Measurements from ENCODE around the gene TSPAN16.

Gene TSPAN16

DNA sequence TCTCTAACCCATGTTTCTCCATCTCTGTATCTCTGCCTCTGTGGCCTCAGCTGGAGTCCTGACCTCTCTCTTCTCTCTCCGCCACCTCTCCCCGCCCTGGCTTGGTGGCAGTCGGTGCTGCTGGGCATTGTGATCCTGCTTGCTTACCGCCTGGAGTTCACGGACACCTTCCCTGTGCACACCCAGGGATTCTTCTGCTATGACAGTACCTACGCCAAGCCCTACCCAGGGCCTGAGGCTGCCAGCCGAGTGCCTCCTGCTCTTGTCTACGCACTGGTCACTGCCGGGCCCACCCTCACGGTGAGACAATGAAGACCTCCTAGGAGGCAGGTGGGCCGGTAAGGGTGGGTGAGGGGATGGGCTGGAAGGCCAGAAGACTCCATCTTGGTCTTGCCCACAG is 63.5 kb downstream of the TSPAN16 start:
- H3K4me3 ChIP-seq (replicated peaks; ENCODE audit: insufficient read depth, low read length) = no peak overlapping the region
- no peak overlapping the region for H3K27ac ChIP-seq (replicated peaks)
- TF ChIP-seq, protein P1, sequence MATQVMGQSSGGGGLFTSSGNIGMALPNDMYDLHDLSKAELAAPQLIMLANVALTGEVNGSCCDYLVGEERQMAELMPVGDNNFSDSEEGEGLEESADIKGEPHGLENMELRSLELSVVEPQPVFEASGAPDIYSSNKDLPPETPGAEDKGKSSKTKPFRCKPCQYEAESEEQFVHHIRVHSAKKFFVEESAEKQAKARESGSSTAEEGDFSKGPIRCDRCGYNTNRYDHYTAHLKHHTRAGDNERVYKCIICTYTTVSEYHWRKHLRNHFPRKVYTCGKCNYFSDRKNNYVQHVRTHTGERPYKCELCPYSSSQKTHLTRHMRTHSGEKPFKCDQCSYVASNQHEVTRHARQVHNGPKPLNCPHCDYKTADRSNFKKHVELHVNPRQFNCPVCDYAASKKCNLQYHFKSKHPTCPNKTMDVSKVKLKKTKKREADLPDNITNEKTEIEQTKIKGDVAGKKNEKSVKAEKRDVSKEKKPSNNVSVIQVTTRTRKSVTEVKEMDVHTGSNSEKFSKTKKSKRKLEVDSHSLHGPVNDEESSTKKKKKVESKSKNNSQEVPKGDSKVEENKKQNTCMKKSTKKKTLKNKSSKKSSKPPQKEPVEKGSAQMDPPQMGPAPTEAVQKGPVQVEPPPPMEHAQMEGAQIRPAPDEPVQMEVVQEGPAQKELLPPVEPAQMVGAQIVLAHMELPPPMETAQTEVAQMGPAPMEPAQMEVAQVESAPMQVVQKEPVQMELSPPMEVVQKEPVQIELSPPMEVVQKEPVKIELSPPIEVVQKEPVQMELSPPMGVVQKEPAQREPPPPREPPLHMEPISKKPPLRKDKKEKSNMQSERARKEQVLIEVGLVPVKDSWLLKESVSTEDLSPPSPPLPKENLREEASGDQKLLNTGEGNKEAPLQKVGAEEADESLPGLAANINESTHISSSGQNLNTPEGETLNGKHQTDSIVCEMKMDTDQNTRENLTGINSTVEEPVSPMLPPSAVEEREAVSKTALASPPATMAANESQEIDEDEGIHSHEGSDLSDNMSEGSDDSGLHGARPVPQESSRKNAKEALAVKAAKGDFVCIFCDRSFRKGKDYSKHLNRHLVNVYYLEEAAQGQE (IDR thresholded peaks at IDR 0.05; ENCODE audit: insufficient replicate concordance, low read depth) = no peak

GRCh38 chr19:11361037-11361770 is 65.2 kb downstream of the TSPAN16 start:
- no peak for DNase-seq (ENCODE audit: low read depth in 1 of 2, low spot score in 1 of 2)
- Histone ChIP-seq H3K27ac (replicated peaks) (no peak overlapping the region), H3K4me3 (replicated peaks; ENCODE audit: insufficient read depth, low read length) (no peak overlapping the region), H3K27me3 (ENCODE audit: insufficient read depth, poor library complexity, severe bottlenecking) (no peaks in the 10 kb centered on the region)
- TF ChIP-seq, protein P2, sequence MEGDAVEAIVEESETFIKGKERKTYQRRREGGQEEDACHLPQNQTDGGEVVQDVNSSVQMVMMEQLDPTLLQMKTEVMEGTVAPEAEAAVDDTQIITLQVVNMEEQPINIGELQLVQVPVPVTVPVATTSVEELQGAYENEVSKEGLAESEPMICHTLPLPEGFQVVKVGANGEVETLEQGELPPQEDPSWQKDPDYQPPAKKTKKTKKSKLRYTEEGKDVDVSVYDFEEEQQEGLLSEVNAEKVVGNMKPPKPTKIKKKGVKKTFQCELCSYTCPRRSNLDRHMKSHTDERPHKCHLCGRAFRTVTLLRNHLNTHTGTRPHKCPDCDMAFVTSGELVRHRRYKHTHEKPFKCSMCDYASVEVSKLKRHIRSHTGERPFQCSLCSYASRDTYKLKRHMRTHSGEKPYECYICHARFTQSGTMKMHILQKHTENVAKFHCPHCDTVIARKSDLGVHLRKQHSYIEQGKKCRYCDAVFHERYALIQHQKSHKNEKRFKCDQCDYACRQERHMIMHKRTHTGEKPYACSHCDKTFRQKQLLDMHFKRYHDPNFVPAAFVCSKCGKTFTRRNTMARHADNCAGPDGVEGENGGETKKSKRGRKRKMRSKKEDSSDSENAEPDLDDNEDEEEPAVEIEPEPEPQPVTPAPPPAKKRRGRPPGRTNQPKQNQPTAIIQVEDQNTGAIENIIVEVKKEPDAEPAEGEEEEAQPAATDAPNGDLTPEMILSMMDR (IDR thresholded peaks at IDR 0.05; ENCODE audit: insufficient read depth, low read length) = no peak
- TF ChIP-seq, protein P1 (IDR thresholded peaks at IDR 0.05; ENCODE audit: insufficient replicate concordance, low read depth) = peak; percentile 74

More for the DNA sequence above, 63.5 kb downstream of the TSPAN16 start:
- no peak for DNase-seq (ENCODE audit: low read depth in 1 of 2, low spot score in 1 of 2)
- no peaks in the 10 kb centered on the region for H3K27me3 ChIP-seq (ENCODE audit: insufficient read depth, poor library complexity, severe bottlenecking)

- no peak for DNase-seq (ENCODE audit: low read depth in 1 of 2, low spot score in 1 of 2)
- H3K4me3 ChIP-seq (replicated peaks; ENCODE audit: insufficient read depth, low read length) = no peak overlapping the region
- TF ChIP-seq, protein P2 (IDR thresholded peaks at IDR 0.05; ENCODE audit: insufficient read depth, low read length) = no peak
- TF ChIP-seq POLR2AphosphoS5 (IDR thresholded peaks at IDR 0.05; ENCODE audit: low read depth) (no peak), GABPA (IDR thresholded peaks at IDR 0.05; ENCODE audit: low read depth) (no peak), SPI1 (IDR thresholded peaks at IDR 0.05; ENCODE audit: borderline replicate concordance, low read depth) (no peak)
- TF ChIP-seq, protein P1 (IDR thresholded peaks at IDR 0.05; ENCODE audit: insufficient replicate concordance, low read depth) = no peak
- H3K27ac ChIP-seq (replicated peaks) = no peak overlapping the region
- H3K27me3 ChIP-seq (ENCODE audit: insufficient read depth, poor library complexity, severe bottlenecking) = no peaks in the 10 kb centered on the region
Measured at GRCh38 chr19:11361771-11362731, 66.1 kb downstream of the TSPAN16 start.

All from HL-60 (cell line).